ENCODE data around the gene SCLY. TPM values are rescaled to one million over a fixed set of nuclear protein-coding genes. Genes with fewer than 3 reads are reported as not detected.

Gene SCLY
- total RNA-seq, 1 donor = 4.6 TPM

DNA sequence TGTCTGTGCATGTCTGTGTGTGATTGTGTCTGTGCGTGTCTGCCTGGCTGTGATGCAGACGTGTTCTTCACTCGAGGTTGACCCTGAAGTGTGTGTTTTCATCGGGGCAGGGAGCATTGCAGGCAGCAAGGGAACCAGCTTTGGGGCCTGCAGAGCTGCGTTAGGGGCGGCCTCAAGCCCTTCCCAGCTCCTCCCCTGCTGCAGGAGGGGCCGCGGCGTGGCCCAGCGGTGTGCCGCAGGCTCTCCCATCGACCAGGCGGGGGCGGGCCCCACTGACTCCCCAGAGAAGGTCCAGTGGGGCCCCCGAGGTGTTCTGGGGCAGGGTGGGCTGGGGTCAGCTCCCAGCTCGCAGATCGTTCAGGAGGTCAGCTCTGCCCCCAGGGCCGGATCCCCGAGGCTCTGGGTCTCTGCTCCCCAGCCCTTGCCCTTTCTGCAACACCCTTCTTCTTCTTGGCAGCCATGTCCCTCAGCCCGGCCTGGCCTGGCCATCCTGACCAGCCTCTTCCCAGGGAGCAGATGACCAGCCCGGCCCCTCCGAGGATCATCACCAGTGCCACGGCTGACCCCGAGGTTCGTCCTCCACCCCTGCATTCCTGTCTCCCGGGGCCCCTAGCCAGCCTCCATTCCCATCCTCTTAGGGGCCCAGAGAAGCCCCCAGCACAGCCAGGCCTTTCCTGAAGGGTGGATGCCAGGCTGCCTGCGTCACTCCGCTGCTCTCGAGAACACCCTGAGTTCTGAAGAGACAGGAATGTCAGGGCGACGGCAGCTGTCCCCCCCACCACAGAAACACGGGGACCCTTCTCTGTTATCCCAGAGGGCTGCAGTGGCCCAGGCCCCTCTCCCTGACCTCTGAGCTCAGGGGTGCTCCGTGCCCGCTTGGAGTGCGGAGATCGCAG, 66.6 kb downstream of the SCLY start:
- Histone ChIP-seq H3K27me3 (ENCODE audit: insufficient read depth, low read length) (no peaks in the 10 kb centered on the region), H3K4me3 (ENCODE audit: low read length) (no peak overlapping the region), H3K4me1 (ENCODE audit: insufficient read depth, low read length) (no peaks in the 10 kb centered on the region), H3K9me3 (ENCODE audit: low read depth, low read length) (no peaks in the 10 kb centered on the region)

- no peaks in the 10 kb centered on the region for H3K9me3 ChIP-seq (ENCODE audit: low read depth, low read length)
- no peak overlapping the region for H3K4me3 ChIP-seq (ENCODE audit: low read length)
- no peaks in the 10 kb centered on the region for H3K27me3 ChIP-seq (ENCODE audit: insufficient read depth, low read length)
- H3K4me1 ChIP-seq (ENCODE audit: insufficient read depth, low read length) = no peaks in the 10 kb centered on the region
Measured at GRCh38 chr2:238128061-238128440, 67.2 kb downstream of the SCLY start.

DNA sequence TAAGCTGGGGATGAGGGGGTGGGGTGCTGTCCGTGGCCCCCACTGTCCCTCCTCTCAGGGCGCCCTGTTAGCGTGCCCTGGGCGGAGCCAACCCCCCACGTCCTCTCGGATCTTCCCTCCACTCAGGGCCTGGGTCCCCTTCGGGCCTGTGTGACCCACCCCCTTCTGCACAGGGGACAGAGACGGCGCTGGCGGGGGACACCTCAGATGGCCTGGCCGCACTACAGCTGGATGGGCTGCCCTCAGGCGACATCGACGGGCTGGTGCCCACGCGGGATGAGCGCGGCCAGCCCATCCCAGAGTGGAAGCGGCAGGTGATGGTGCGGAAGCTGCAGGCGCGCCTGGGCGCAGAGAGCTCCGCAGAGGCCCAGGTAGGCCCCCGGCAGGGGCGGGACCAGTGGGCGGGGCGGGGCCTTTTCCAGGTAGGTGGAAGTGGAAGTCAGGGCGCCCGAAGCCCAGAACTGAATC, 67.8 kb downstream of the SCLY start:
- no peaks in the 10 kb centered on the region for H3K4me1 ChIP-seq (ENCODE audit: insufficient read depth, low read length)
- no peaks in the 10 kb centered on the region for H3K9me3 ChIP-seq (ENCODE audit: low read depth, low read length)
- no peak overlapping the region for H3K4me3 ChIP-seq (ENCODE audit: low read length)
- no peaks in the 10 kb centered on the region for H3K27me3 ChIP-seq (ENCODE audit: insufficient read depth, low read length)

GRCh38 chr2:238129166-238130010, 68.6 kb downstream of the SCLY start:
- H3K4me1 ChIP-seq (ENCODE audit: insufficient read depth, low read length) = no peaks in the 10 kb centered on the region
- no peak overlapping the region for H3K4me3 ChIP-seq (ENCODE audit: low read length)
- no peaks in the 10 kb centered on the region for H3K9me3 ChIP-seq (ENCODE audit: low read depth, low read length)
- H3K27me3 ChIP-seq (ENCODE audit: insufficient read depth, low read length) = no peaks in the 10 kb centered on the region

GRCh38 chr2:238130111-238130695, 69.4 kb downstream of the SCLY start:
- no peaks in the 10 kb centered on the region for H3K9me3 ChIP-seq (ENCODE audit: low read depth, low read length)
- H3K4me3 ChIP-seq (ENCODE audit: low read length) = no peak overlapping the region
- no peaks in the 10 kb centered on the region for H3K4me1 ChIP-seq (ENCODE audit: insufficient read depth, low read length)
- H3K27me3 ChIP-seq (ENCODE audit: insufficient read depth, low read length) = no peaks in the 10 kb centered on the region

DNA sequence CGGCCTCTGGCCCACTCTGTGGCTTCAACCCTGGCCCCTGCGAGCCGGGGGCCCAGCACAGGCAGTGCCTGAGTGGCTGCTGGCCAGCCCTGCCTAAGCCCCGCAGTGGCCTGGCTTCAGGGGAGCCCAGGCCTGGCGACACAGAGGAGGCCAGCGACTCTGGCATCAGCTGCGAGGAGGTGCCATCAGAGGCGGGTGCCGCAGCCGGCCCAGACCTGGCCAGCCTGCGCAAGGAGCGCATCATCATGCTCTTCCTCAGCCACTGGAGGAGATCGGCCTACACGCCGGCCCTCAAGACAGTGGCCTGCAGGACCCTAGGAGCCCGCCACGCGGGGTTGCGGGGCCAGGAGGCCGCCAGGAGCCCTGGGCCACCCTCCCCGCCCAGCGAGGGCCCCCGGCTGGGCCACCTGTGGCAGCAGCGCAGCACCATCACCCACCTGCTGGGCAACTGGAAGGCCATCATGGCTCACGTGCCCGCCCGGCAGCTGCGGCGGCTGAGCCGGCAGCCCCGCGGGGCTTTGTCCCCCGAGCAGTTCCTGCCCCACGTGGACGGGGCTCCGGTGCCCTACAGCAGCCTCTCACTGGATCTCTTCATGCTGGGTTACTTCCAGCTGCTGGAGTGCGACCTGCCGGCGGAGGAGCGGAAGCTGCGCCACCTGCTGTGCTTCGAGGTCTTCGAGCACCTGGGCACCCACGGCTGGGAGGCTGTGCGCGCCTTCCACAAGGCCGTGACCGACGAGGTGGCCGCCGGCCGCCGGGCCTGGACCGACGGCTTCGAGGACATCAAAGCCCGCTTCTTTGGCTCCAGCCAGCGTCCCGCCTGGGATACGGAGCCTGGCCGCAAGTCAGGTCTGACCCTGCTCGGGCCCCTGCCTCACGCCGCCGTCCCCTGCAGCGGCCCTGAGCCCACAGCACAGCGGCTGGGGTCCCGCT, 70.2 kb downstream of the SCLY start:
- Histone ChIP-seq H3K27me3 (ENCODE audit: insufficient read depth, low read length) (no peaks in the 10 kb centered on the region), H3K4me3 (ENCODE audit: low read length) (no peak overlapping the region), H3K9me3 (ENCODE audit: low read depth, low read length) (no peaks in the 10 kb centered on the region), H3K4me1 (ENCODE audit: insufficient read depth, low read length) (no peaks in the 10 kb centered on the region)

GRCh38 chr2:238131761-238132462, 71.1 kb downstream of the SCLY start:
- no peaks in the 10 kb centered on the region for H3K9me3 ChIP-seq (ENCODE audit: low read depth, low read length)
- no peak overlapping the region for H3K4me3 ChIP-seq (ENCODE audit: low read length)
- peaks cover 4% of the 10 kb centered on the region for H3K4me1 ChIP-seq (ENCODE audit: insufficient read depth, low read length)
- no peaks in the 10 kb centered on the region for H3K27me3 ChIP-seq (ENCODE audit: insufficient read depth, low read length)

- Histone ChIP-seq H3K27me3 (ENCODE audit: insufficient read depth, low read length) (no peaks in the 10 kb centered on the region), H3K9me3 (ENCODE audit: low read depth, low read length) (no peaks in the 10 kb centered on the region), H3K4me3 (ENCODE audit: low read length) (no peak overlapping the region), H3K4me1 (ENCODE audit: insufficient read depth, low read length) (peaks cover 9% of the 10 kb centered on the region)
Measured at GRCh38 chr2:238132463-238133450, 72.0 kb downstream of the SCLY start.

GRCh38 chr2:238133499-238134392, 72.9 kb downstream of the SCLY start:
- Histone ChIP-seq H3K27me3 (ENCODE audit: insufficient read depth, low read length) (no peaks in the 10 kb centered on the region), H3K4me3 (ENCODE audit: low read length) (no peak overlapping the region), H3K9me3 (ENCODE audit: low read depth, low read length) (no peaks in the 10 kb centered on the region), H3K4me1 (ENCODE audit: insufficient read depth, low read length) (peaks cover 18% of the 10 kb centered on the region)

DNA sequence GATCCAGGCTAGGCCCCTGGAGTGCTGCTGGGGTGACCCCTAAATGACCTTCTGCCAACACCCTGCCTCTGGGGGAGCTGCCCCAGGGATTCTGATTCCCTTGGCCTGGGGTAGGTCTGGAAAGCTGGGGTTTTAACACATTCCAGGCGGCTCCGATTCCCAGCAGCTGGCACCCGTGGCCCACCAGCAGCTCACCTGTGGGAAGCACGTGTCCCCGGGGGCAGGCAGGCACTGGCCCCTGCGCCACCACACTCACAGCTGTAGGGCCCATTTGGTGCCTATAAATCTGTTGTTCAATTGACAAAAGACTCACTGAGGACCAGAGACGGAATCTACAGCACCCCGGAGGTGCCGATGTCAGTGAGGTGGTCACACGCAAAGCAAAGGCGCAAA, 73.6 kb downstream of the SCLY start:
- peaks cover 18% of the 10 kb centered on the region for H3K4me1 ChIP-seq (ENCODE audit: insufficient read depth, low read length)
- H3K9me3 ChIP-seq (ENCODE audit: low read depth, low read length) = no peaks in the 10 kb centered on the region
- H3K27me3 ChIP-seq (ENCODE audit: insufficient read depth, low read length) = no peaks in the 10 kb centered on the region
- no peak overlapping the region for H3K4me3 ChIP-seq (ENCODE audit: low read length)

DNA sequence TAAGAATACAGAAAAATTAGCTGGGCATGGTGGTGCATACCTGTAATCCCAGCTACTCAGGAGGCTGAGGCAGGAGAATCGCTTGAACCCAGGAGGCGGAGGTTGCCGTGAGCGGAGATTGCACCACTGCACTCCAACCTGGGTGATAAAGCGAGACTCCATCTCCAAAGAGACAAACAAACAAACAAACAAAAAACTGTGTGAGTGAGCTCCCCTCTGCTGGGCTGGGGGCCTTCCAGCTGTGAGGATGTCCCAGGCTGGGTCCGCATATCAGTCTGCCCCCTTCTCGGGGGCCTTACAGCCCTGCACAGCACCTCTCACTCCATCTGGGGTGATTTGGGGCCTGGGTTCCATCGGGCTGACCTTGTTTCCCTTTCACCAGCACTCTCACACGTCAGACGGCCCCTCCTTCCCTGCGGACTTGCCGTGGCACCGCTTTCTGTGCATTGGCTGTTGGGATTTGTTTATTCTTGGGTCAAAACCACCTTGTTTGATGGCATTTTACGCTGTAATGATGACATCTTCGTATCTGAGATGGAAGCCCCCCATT, 74.9 kb downstream of the SCLY start:
- Histone ChIP-seq H3K4me1 (ENCODE audit: insufficient read depth, low read length) (peaks cover 18% of the 10 kb centered on the region), H3K9me3 (ENCODE audit: low read depth, low read length) (no peaks in the 10 kb centered on the region), H3K27me3 (ENCODE audit: insufficient read depth, low read length) (no peaks in the 10 kb centered on the region), H3K4me3 (ENCODE audit: low read length) (no peak overlapping the region)

Measured in mononuclear cell (primary cell).